Ovary (tissue), 3 donors: Measurements from ENCODE around the gene MRPL58.

Experiments used
- EP300 ChIP-seq: sonication (generic); formaldehyde crosslinking; IDR thresholded peaks from one replicate; pipeline ENCODE4 v1.6.1; 2017; ENCODE audit warnings: antibody characterized with exemption
- POLR2A ChIP-seq: fragments of 450-650 bp; IDR thresholded peaks from one replicate; pipeline ENCODE4 v1.6.1; 2017; ENCODE audit warnings: antibody characterized with exemption, mild to moderate bottlenecking, moderate library complexity
- TF ChIP-seq, protein P1 (sequence below), 3 donors: fragments of 450-650 bp in 2 of 3; fragments of 200-600 bp in 1 of 3; IDR thresholded peaks; one replicate each; pipeline versions ENCODE4 v1.5.1 to v1.8.0; 2016 to 2022; ENCODE audit warnings: antibody characterized with exemption in 3 of 3, mild to moderate bottlenecking in 1 of 3
- donor health status: DM: no; HTN: no; CAD: no.

DNA sequence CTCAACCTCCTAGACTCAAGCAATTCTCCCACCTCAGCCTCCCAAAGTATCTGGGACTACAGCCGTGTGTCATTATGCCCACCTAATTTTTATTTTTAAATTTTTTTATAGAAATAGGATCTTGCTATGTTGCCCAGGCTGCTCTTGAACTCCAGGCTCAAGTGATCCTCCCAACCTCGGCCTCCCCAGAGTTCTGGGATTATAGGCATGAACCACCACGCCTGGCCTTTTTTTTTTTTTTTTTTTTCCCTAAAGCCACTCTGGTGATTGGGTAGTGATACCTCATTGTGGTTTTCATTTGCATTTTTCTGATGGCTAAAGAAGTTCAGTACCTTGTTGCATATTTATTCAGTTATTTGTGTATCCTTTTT, 26.3 kb upstream of the MRPL58 start:
- TF ChIP-seq, protein P1, sequence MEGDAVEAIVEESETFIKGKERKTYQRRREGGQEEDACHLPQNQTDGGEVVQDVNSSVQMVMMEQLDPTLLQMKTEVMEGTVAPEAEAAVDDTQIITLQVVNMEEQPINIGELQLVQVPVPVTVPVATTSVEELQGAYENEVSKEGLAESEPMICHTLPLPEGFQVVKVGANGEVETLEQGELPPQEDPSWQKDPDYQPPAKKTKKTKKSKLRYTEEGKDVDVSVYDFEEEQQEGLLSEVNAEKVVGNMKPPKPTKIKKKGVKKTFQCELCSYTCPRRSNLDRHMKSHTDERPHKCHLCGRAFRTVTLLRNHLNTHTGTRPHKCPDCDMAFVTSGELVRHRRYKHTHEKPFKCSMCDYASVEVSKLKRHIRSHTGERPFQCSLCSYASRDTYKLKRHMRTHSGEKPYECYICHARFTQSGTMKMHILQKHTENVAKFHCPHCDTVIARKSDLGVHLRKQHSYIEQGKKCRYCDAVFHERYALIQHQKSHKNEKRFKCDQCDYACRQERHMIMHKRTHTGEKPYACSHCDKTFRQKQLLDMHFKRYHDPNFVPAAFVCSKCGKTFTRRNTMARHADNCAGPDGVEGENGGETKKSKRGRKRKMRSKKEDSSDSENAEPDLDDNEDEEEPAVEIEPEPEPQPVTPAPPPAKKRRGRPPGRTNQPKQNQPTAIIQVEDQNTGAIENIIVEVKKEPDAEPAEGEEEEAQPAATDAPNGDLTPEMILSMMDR (IDR thresholded peaks at IDR 0.05), result no peak
- TF ChIP-seq POLR2A, result no peak
- TF ChIP-seq EP300, result no peak
